Adipose tissue (tissue), 3 donors: ENCODE data around the gene MTO1. TPM values are rescaled to one million over a fixed set of nuclear protein-coding genes. Genes with fewer than 3 reads are reported as not detected.
"Not testable (repeated sequence)": the region's sequence is repeated elsewhere in the genome, so short reads cannot be mapped to it uniquely, and the experiment has no call there.

Source experiments
- H3K27ac ChIP-seq: one replicate; pipeline ENCODE4 v1.5.1; 2013; ENCODE audit warnings: low read depth, low read length
- WGBS, 3 donors: extraction: QIAGEN DNeasy Blood & Tissue Kit; methylation state at CpG; one replicate each; pipeline ENCODE4 v1.1.7; 2013; 5-methylcytosine and 5-hydroxymethylcytosine counted together
- polyA plus RNA-seq, 3 donors: library from polyadenylated mRNA; stranded (reverse); fragments of 200-250 nt; gene quantifications; one replicate each; pipeline ENCODE4 v1.2.3, GENCODE V29; 2013
- donor health status: healthy with polysubstance abuse.
- donor health status: Bipolar disorder and iron deficiency.
- donor health status: healthy.

The MTO1 gene, protein sequence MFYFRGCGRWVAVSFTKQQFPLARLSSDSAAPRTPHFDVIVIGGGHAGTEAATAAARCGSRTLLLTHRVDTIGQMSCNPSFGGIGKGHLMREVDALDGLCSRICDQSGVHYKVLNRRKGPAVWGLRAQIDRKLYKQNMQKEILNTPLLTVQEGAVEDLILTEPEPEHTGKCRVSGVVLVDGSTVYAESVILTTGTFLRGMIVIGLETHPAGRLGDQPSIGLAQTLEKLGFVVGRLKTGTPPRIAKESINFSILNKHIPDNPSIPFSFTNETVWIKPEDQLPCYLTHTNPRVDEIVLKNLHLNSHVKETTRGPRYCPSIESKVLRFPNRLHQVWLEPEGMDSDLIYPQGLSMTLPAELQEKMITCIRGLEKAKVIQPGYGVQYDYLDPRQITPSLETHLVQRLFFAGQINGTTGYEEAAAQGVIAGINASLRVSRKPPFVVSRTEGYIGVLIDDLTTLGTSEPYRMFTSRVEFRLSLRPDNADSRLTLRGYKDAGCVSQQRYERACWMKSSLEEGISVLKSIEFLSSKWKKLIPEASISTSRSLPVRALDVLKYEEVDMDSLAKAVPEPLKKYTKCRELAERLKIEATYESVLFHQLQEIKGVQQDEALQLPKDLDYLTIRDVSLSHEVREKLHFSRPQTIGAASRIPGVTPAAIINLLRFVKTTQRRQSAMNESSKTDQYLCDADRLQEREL
- 10 to 100 TPM in 2 of 3 donors, 1 to 10 TPM in 1; 9.6 to 17.2 (median 11.7) TPM for polyA plus RNA-seq

DNA sequence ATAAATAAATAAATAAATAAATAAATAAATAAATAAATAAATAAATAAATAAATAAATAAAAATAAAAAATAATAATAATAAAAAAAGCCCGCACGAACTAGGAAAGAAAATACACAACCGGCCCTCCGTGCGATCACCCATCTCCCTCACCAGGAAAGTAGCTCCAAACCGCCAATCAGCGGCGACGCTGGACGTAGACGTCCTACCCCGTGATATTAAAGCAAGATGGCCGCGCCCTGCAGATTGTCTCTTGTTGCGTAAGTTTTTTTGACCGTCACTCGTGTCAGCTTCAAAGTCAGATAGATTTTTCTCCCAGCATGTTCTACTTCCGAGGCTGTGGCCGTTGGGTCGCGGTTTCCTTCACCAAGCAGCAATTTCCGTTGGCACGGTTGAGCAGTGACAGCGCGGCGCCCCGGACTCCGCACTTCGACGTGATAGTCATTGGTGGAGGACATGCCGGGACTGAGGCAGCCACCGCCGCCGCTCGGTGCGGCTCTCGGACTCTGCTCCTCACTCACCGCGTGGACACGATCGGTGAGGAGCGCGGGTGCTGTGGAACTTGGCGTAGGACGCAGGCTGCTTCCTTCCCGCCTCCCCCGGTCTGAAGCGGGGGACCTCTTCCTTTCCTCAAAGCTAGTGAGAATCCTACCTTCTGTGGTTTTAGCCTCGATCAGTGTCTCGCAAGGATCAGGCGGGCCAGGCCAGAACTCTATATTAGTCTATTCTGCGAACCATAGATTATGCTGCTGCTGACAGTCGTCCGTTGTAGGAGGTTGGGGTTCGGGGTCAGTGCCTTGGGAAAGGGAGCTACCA, at the start of gene MTO1:
TSS of gene MTO1 (plus strand) at position 201 of the 814 bp plus-strand sequence. CDS start at position 319, 118 bp downstream.
- WGBS, 3 donors: 0% methylated on average over 54 to 55 of the region's 55 CpGs
- H3K27ac ChIP-seq: peak within 1 kb of the TSS; percentile 75

DNA sequence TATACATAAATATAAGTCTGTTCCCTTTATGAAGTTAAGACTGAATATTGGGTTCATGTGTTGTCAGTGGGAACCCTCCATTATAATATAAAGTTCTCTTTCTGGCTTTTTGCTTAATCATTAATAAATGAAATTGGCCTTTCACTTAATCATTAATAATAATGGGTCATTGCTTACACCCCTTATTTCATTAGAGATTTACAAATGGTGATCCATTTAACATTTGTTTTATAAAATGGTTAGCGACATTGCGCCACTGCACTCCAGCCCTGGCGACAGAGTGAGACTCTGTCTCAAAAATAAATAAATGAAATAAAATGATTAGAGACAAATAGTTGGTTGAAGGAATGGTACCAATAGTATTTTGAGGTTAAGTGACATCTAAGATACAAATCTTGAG, 48.4 kb upstream of the MTO1 start:
- no peak overlapping the region for H3K27ac ChIP-seq
- WGBS, 3 donors: 94 to 100% (median 99%) methylated on average over 3 of the region's 3 CpGs

DNA sequence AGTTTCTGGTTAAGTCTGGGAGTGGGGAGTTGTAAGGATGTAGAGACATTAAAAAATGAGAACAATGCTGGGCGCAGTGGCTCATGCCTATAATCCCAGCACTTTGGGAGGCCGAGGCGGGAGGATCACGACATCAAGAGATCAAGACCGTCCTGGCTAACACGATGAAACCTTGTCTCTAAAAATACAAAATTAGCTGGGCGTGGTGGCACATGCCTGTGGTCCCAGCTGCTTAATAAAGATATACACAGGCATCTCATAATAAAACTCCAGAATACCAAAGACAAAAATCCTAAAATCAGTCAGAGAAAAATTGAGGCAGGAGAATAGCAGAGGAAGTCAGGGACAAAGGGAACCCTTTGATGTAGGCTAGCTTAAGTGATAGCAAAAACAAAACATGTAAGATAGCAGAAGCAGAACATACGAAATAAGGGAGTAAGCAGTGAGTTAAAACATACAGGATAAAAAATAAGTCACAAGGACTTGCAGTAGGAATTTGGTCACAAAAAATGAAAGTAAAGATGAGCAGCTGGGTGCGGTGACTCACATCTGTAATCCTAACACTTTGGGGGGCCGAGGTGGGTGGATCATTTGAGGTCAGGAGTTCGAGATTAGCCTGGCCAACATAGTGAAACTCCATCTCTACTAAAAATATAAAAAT, 43.3 kb upstream of the MTO1 start:
- 85 to 91% (median 89%) methylated on average over 11 of the region's 11 CpGs for WGBS, 3 donors
- H3K27ac ChIP-seq: no peak overlapping the region

DNA sequence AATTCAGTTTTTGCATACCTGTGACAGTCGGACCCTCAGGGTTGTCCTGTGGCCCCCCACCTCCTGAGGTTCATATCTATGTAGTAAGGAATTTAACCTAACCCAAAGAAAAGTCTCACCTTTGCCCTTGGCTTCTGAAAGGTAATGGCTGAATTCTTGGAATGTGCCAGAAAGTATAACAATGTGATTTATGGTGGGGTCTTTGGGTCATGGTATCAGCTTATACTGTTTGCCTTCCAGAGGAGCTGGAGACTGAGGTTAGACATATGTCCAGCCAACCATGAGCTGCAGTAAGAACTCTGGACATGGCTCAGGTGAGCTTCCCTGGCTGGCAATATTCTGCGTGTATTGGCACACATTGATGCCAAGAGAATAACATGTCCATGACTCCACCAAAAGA, 40.0 kb upstream of the MTO1 start:
- 60 to 85% (median 78%) methylated on average over 2 of the region's 2 CpGs for WGBS, 3 donors
- no peak overlapping the region for H3K27ac ChIP-seq

DNA sequence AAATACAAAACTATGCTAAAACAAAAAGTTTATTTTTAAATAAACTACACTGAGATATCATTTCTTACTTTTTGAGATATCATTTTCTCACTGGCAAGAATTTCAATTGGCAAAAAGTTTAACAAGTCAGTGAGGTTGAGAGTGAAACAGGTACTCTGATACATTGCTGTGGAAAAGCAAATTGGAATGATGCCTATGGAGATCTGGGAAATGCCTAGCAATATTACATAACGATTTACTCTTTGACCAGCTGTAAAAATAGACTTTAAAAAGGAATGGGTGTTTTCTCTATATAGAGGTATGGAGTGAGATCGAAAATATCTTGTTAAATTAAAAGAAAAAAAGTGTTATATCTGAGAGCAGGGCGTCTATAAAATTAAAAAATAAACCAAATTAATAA, 26.3 kb upstream of the MTO1 start:
- WGBS, 3 donors: 59 to 92% (median 90%) methylated on average over 3 of the region's 3 CpGs
- no peak overlapping the region for H3K27ac ChIP-seq

DNA sequence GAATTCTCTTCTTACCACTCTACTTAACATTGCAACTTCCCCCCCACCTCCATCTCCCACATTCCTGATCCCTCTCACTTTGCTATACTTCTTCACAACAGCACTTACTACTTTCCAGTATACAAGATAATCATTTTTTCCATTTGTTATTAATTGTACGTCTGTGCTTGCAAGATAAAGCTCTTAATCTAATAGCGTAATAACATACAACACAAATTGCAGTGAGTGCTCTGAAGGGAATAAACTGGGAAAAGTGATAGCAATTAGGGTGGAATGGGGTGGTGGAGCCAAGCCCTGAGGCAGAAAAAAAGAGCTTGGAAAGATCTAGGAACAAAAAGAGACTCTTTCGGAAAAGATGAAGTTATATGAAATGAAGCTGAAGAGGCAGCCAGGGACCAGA, 18.0 kb upstream of the MTO1 start:
- H3K27ac ChIP-seq: no peak overlapping the region
- WGBS, 3 donors: 94 to 97% (median 94%) methylated on average over 3 of the region's 3 CpGs

DNA sequence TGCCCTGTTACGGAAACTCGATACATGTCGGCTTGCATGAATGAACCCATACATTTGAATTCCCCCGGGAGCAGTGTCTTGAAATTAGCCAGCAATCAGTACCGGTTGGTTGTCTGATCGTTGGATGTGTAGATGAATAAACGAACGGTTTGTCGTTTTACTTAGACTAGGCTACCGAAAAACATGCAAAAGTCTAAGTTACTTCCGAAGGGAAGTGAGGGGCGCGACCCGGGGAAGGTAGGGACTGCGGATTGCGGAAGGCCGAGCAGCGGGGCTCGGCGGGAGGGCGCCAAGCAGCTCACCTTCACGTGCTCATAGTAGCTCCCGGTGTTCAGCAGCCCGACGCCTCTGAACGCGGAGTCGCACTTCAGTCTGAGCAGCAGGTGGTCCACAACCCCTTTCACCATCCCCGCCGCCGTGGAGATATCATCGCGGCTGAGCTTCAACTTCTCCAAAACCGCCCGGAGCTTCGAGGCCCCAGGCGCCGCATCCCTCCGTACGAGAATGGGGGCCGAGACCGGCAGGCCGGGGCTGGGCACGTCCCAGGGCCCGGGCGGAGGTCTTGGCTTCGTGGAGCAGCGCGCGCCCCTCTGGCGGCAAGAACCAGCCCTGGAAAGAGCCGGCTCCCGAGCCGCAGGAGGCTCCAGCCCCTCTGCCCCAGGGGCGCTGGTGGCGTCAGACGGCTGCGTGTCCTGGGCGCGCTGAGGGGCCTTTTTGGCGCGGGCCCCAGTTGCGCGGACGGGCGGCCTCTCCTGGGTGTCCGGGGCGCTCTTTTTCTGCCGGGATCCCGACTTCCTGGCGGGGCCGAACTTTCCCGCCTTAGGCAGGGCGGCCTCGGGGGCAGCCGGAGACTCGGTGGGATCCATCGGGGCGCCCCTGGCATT, 10.1 kb upstream of the MTO1 start:
- WGBS, 3 donors: 0 to 4% (median 1%) methylated on average over 77 to 79 of the region's 79 CpGs
- H3K27ac ChIP-seq: peak overlapping the region; percentile 40

DNA sequence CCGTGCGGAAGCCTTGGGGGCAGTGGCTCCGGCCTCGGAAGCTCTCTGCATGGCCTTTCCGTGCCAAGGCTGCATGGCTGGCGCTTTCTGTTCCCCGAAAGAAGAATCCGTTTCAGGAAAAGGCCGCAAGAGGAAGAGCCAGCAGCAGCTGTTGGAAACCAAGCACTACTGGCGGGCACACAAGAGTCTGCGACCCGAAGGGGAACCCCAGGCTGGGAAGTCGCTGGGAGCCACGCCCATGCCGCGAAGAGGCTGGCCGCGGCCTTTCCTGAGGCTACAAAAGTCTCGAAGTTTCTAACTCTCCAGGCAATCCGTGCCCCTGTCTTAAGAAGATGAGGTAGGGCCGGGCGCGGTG, 9.5 kb upstream of the MTO1 start, which contains the start of gene CGAS:
TSS of gene CGAS (minus strand) at position 191 of the 355 bp plus-strand sequence. CDS start at position 75, 116 bp downstream.
- 5 to 15% (median 6%) methylated on average over 19 to 23 of the region's 23 CpGs for WGBS, 3 donors
- peak within 1 kb of the TSS; percentile 40 for H3K27ac ChIP-seq

DNA sequence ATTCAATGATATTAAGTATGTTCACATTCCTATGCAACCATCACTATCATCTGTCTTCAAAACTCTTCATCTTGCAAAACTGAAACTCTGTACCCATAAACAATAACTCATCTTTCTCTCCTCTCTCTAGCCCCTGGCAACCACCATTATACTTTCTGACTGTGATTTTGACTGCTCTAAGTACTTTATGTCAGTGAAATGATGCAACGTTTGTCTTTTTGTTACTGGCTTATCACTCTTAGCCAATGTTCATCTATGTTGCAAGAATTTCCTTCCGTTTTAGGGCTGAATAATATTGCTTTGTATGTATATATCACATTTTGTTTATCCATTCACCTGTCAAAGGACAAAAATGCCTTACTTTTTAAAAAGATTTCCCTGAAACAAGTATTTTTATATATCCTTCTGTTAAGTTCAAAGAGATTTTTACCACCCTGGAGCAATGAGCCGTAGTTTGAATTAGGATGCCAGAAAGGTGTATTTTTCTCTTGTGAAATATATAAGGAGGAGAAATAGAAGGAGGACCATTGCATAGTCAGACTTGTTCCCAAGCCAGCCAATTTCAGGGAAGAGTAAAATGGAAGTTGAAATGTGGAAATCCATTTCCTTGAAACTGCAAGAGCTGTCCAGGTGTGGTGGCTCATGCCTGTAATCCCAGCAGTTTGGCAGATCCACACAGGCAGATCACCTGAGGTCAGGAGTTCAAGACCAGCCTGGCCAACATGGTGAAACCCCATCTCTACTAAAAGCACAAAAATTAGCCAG, 5.5 kb upstream of the MTO1 start:
- H3K27ac ChIP-seq: no peak overlapping the region
- 43 to 64% (median 47%) methylated on average over 3 of the region's 3 CpGs for WGBS, 3 donors

DNA sequence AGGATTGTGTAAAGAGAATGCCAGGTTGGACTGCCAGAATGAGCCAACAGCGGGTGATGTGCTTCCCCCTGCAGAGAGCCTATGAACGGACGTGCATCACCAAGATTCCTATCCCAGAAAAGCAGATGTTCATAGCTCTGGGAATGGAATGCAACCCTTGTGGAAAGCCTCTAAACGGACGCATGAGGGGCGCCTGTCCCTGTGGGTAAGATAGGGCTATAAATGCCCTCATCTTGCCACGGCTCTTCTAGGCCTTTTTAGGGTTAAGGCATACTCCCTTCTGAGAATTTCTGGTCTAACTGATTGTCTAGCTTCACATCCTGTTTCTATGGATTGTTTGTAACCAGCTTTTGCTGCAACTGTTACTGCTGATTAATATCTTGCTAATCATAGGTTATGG, 2.1 kb upstream of the MTO1 start:
- not testable (repeated sequence) for H3K27ac ChIP-seq
- 73 to 94% (median 84%) methylated on average over 7 of the region's 7 CpGs for WGBS, 3 donors

DNA sequence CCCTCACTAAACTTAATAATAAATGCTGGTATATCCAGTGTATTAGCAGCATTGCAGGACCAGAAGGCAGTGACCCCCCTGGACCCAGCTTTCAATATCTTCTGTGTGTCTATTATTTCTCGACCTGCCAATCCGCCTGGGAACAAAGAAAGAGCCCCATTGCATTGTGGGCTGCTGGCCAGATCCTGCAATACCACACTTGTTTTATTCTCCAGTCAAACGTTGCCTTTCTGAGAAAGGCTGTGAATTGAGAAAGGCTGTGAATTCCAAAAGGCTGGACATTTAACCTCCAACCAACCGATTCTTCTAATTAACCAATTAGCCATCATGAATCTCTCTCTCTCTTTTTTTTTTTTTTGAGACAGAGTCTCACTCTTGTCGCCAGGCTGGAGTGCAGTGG, 1.5 kb upstream of the MTO1 start:
- H3K27ac ChIP-seq: no peak overlapping the region
- WGBS, 3 donors: 58 to 68% (median 61%) methylated on average over 5 of the region's 5 CpGs

DNA sequence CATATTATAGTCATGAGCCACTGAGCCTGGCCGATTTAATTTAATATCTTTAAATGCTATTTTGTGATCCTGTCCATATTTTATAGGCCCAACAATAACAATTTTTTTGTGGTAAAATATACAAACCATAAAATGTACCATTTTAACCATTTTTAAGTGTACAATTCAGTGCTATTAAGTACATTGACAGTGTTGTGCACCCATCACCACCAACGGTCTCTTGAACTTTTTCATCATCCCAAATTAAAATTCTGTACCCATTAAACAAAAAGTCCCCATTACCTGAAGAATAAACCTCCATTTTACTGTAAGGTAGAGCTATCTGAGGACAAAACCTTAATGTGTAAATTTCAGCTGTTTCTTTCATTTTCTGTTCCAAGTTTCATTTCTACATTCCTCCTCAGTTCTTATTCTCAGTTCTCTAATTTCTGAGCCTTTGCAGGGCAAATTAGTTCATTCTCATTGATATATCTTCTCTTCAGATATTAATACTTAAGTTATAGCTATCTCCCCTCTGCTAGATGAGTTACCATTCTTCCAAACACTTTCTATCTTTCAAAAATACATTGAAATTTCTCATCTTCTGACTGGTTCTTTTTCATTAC, 10.3 kb downstream of the MTO1 start:
- 76 to 91% (median 79%) methylated on average over 2 of the region's 2 CpGs for WGBS, 3 donors
- no peak overlapping the region for H3K27ac ChIP-seq

DNA sequence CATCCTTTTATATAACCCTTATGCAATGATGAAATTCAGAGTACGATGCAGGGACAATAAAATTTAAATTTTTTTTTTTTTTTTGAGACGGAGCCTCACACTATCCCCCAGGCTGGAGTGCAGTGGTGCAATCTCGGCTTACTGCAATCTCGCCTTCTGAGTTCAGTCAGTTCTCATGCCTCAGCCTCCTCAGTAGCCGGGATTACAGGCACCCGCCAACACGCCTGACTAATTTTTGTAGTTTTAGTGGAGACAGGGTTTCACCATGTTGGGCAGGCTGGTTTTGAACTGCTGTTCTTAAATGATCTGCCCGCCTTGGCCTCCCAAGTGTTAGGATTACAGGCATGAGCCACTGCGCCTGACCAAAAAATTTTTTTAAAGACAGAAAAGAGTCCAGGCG, 15.2 kb downstream of the MTO1 start:
- WGBS, 3 donors: 94 to 97% (median 95%) methylated on average over 10 of the region's 10 CpGs
- H3K27ac ChIP-seq: no peak overlapping the region

DNA sequence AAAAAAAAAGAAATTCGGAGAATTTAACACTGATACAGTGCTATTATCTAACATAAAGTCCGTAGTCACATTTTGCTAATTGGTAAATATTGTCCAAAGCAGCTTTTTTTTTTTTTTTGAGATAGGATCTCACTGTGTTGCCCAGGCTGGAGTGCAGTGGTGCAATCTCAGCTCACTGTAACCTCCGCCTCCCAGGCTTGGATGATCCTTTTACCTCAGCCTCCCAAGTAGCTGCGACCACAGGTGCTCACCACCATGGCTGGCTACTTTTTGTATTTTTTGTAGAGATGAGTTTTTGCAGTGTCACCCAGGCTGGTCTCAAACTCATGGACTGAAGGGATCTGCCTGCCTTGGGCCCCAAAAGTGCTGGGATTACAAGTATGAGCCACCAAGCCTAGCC, 15.9 kb downstream of the MTO1 start:
- 98 to 100% (median 99%) methylated on average over 4 of the region's 4 CpGs for WGBS, 3 donors
- no peak overlapping the region for H3K27ac ChIP-seq

DNA sequence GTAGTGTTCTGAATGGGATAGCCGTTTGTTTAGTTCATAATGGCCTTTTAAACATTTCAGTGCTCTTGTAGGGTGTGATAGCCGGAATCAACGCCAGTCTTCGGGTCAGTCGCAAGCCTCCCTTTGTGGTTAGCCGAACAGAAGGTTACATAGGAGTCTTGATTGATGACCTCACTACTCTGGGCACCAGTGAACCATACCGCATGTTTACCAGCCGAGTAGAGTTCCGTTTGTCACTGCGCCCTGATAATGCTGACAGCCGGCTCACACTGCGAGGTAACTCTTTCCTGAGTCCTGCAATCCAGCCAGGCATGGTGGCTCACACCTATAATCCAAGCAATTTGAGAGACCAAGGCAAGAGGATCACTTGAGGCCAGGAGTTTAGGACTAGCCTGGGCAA, 20.4 kb downstream of the MTO1 start:
- 78 to 91% (median 88%) methylated on average over 12 of the region's 12 CpGs for WGBS, 3 donors
- no peak overlapping the region for H3K27ac ChIP-seq

DNA sequence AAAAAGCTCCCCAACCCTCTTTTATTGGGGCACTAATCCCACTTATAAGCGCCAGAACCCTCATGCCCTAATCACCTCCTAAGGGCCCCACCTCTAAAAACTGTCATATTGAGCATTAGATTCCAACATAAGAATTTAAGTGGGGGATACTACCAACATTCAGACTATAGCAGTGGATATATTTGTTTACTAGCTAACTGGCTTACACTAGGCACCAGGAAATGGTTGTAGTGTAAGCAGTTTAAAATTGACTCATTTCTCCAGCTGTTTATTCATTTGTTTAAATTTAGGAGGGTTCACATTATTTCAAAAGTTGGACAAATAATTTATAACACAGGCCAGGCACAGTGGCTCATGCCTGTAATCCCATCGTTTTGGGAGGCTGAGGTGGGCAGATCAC, 22.9 kb downstream of the MTO1 start:
- 90 to 95% (median 94%) methylated on average over 2 of the region's 2 CpGs for WGBS, 3 donors
- no peak overlapping the region for H3K27ac ChIP-seq
